Thyroid gland (tissue), 4 donors: ENCODE data around the gene CFAP206. TPM values are rescaled to one million over a fixed set of nuclear protein-coding genes. Genes with fewer than 3 reads are reported as not detected.
"Not testable (repeated sequence)": the region's sequence is repeated elsewhere in the genome, so short reads cannot be mapped to it uniquely, and the experiment has no call there.

Experiments
- DNase-seq, 2 donors: peaks; one replicate each; pipeline ENCODE4 v3.0.0-alpha.2; 2019
- H3K27ac ChIP-seq, 3 donors: fragments of 200-600 bp; sonication (generic); 1 replicate in 2 of 3; 2 replicates in 1 of 3; pipeline ENCODE4 v1.5.1; 2016 to 2019; ENCODE audit warnings: mild to moderate bottlenecking in 1 of 3, moderate library complexity in 1 of 3
- H3K27me3 ChIP-seq: fragments of 200-600 bp; sonication (generic); one replicate; pipeline ENCODE4 v1.5.1; 2019
- H3K36me3 ChIP-seq, 2 donors: fragments of 200-600 bp; sonication (generic); one replicate each; pipeline ENCODE4 v1.5.1; 2016 to 2019
- H3K4me1 ChIP-seq, 2 donors: fragments of 200-600 bp; sonication (generic); one replicate each; pipeline ENCODE4 v1.5.1; 2017 to 2019
- H3K4me3 ChIP-seq, 3 donors: fragments of 200-600 bp; sonication (generic); replicated peaks in 1 of 3; 1 replicate in 2 of 3; 2 replicates in 1 of 3; pipeline ENCODE4 v1.5.1; 2016; ENCODE audit warnings: mild to moderate bottlenecking in 1 of 3
- H3K9me3 ChIP-seq: fragments of 200-600 bp; sonication (generic); one replicate; pipeline ENCODE4 v1.5.1; 2017
- CTCF ChIP-seq, 6 experiments: fragments of 200-600 bp in 3 of 6; fragments of 450-650 bp in 3 of 6; sonication (generic) in 3 of 6; IDR thresholded peaks; one replicate each; pipeline ENCODE4 v1.5.1; 2016 to 2019; ENCODE audit warnings: antibody characterized with exemption in 6 of 6, mild to moderate bottlenecking in 2 of 6, inconsistent platforms in 1 of 6, moderate library complexity in 1 of 6
- POLR2A ChIP-seq, 2 donors: fragments of 450-650 bp; IDR thresholded peaks; one replicate each; pipeline ENCODE4 v1.6.1; 2017; ENCODE audit warnings: antibody characterized with exemption in 2 of 2, mild to moderate bottlenecking in 2 of 2, moderate library complexity in 1 of 2
- WGBS, 2 donors: methylation state at CpG; one replicate each; pipeline ENCODE4 v1.1.5; 2017; 5-methylcytosine and 5-hydroxymethylcytosine counted together
- intact Hi-C: fragments of 100-400 bp; cut with DNase I; formaldehyde crosslinking; loops from one replicate; pipeline ENCODE4 v1.15.1; 2023
- total RNA-seq, 4 donors: library from RNA; depleted of rRNA; stranded (reverse); fragments of >200 nt; gene quantifications; one replicate each; pipeline ENCODE4 v1.2.3, GENCODE V29; 2016

CFAP206 gene
- total RNA-seq, 4 donors from 2014 or later = 1.2 to 4.1 (median 3.8) TPM

DNA sequence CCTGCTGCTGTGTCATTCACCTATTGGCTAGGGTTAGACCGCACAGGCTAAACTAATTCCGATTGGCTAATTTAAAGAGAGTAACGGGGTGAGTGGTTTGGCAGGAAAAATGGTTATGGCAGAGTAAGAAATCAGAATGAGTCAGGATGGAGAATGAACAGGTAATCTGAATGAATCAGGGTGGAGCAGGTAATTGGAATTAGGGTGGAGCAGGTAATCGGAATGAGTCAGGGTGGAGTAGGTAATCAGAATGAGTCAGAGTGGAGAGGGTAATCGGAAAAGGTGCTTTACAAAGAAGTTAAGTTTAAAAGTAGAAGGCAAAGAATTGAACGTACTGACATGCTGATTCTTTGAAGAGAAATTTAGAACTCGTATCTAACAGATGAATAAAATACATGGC is 76.7 kb downstream of the CFAP206 start:
- Histone ChIP-seq H3K9me3 (no peaks in the 10 kb centered on the region), H3K27me3 (no peaks in the 10 kb centered on the region), H3K4me3 (no peak overlapping the region), H3K27ac (no peak overlapping the region), H3K36me3 (no peaks in the 10 kb centered on the region), H3K4me1 (no peaks in the 10 kb centered on the region)
- WGBS, 2 donors = 95 to 96% methylated on average over 7 of the region's 7 CpGs
- no peak for DNase-seq
- intact Hi-C loops = no loop called here
- no peak for TF ChIP-seq POLR2A (IDR thresholded peaks at IDR 0.05)
- TF ChIP-seq CTCF (IDR thresholded peaks at IDR 0.05) = no peak

DNA sequence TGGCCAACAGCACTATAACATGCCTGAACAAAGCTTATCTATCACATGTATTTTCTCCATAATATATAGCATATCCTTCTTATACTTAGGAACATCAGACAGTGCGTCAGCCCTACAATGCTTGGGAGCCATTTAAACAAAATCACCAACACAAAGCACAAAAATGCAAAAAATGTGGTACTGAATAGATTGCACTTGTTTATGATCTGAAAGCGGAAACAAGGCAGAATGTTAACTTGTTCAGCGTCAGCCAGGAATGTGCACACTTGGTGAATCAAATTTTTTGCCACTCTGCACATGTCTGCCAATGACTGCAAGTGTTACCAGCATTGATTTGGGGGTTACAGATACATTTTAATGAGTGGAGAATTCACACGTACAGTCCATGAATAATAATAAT is 79.8 kb downstream of the CFAP206 start:
- Histone ChIP-seq H3K4me3 (no peak overlapping the region), H3K9me3 (no peaks in the 10 kb centered on the region), H3K4me1 (no peaks in the 10 kb centered on the region), H3K27me3 (no peaks in the 10 kb centered on the region), H3K36me3 (no peaks in the 10 kb centered on the region), H3K27ac (no peak overlapping the region)
- WGBS, 2 donors = 87 to 88% methylated on average over 4 of the region's 4 CpGs
- intact Hi-C loops = no loop called here
- no peak for TF ChIP-seq CTCF (IDR thresholded peaks at IDR 0.05)
- no peak for TF ChIP-seq POLR2A (IDR thresholded peaks at IDR 0.05)
- DNase-seq = no peak

- H3K36me3 ChIP-seq, DNase-seq, H3K4me1 ChIP-seq, H3K9me3 ChIP-seq, H3K27me3 ChIP-seq, H3K27ac ChIP-seq, intact Hi-C loops, H3K4me3 ChIP-seq: not testable (repeated sequence)
- WGBS, 2 donors = 89 to 93% methylated on average over 8 of the region's 8 CpGs
Observed at GRCh38 chr6:87489326-87489725, 81.6 kb downstream of the CFAP206 start.

DNA sequence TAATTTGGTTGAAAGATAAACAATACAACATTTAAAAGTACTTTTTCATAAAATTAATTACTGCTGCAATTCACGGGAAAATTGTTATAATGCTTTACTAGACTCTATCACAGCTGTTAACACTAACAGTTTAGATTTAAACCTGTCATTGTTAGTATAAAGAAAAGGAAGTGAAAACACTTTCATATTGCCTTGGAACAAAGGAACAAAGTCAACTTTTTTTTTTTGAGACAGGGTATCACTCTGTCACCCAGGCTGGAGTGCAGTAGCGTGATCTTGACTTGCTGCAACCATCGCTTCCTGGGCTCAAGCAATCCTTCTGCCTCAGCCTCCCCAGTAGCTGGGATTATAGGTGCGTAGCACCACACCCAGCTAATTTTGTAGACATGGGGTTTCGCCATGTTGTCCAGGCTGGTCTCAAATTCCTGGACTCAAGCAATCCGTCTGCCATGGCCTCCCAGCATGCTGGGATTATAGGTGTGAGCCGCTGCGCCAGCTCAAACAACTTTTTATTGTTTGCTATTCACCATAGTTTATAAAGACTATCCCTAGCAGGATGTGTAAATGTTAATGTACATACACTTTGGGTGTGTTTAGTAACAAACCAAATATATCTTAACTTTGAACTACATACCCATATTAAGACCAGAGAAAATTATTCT is 87.1 kb downstream of the CFAP206 start:
- Histone ChIP-seq H3K4me1 (no peaks in the 10 kb centered on the region), H3K4me3 (no peak overlapping the region), H3K36me3 (no peaks in the 10 kb centered on the region), H3K9me3 (no peaks in the 10 kb centered on the region), H3K27me3 (no peaks in the 10 kb centered on the region), H3K27ac (no peak overlapping the region)
- intact Hi-C loops = no loop called here
- TF ChIP-seq CTCF (IDR thresholded peaks at IDR 0.05) (no peak), POLR2A (IDR thresholded peaks at IDR 0.05) (no peak)
- WGBS, 2 donors = 96 to 97% methylated on average over 8 of the region's 8 CpGs
- DNase-seq = no peak

- no peaks in the 10 kb centered on the region for H3K27me3 ChIP-seq
- no peak for TF ChIP-seq CTCF (IDR thresholded peaks at IDR 0.05)
- no peak for TF ChIP-seq POLR2A (IDR thresholded peaks at IDR 0.05)
- H3K27ac ChIP-seq = no peak overlapping the region
- H3K9me3 ChIP-seq = no peaks in the 10 kb centered on the region
- no peak for DNase-seq
- intact Hi-C loops = no loop called here
- no peaks in the 10 kb centered on the region for H3K36me3 ChIP-seq
- H3K4me3 ChIP-seq = no peak overlapping the region
- no peaks in the 10 kb centered on the region for H3K4me1 ChIP-seq
Observed at GRCh38 chr6:87498048-87498447, 90.3 kb downstream of the CFAP206 start.
